Mucosa of gallbladder (tissue), 1 donor: ENCODE results near the gene SMCO4. TPM values are rescaled to one million over a fixed set of nuclear protein-coding genes. Genes with fewer than 3 reads are reported as not detected.

Experiments used
- DNase-seq: peaks from one replicate; pipeline ENCODE4 v3.0.0-alpha.2; 2020; ENCODE audit warnings: low spot score
- total RNA-seq: library from RNA; stranded (reverse); gene quantifications from one replicate; pipeline ENCODE4 v1.2.1, GENCODE V29; 2021
- donor health status: DM: no; HTN: no; CAD: no.

The SMCO4 gene
- total RNA-seq, 1 donor from 2014 or later = 62.4 TPM

GRCh38 chr11:93528757-93529645 lies 14.2 kb downstream of the SMCO4 start:
- no peak for DNase-seq

- DNase-seq = no peak
These were observed 14.9 kb downstream of the SMCO4 start for GRCh38 chr11:93528252-93528651.

DNA sequence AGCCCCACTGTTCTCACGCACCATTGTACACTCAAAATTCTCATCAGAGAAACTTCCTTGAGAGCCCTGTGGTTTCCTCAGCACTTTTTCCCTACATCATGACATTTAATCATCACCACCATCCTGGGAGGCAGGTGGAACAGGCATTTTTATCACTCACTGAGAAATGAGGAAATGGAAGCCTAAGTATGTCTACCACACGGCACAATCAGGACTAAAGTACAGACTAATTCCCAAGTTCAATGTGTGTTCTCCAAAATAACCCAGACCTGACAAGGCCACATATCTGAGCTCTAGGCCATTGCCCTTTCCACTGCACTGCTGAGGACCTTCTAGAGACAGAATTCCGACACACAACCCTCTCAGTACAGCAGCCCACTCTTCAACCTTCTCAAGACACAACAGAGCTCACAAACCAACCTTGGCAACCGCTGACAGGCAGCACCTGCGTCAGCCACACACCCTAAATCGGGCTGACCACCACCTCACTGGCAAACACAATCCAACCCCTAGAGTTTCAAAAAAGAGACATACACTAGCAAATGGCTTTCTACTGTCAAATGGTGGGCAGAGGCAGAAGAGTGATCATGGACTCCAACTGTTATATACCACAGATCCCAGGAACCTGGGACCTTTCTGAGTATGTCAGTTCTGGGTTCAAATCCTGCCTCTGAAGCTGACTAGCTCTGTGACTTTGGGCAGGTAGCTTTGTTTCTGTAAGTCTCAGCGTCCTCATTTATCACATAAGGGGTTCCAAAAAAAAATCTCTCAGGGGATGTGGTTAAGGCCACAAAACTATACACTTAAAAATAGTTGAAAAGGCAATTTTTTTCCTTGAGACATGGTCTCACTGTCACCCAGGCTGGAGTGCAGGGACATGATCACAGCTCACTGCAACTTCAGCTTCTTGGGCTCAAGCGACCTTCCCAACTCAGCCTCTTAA lies 16.3 kb downstream of the SMCO4 start:
- no peak for DNase-seq

DNA sequence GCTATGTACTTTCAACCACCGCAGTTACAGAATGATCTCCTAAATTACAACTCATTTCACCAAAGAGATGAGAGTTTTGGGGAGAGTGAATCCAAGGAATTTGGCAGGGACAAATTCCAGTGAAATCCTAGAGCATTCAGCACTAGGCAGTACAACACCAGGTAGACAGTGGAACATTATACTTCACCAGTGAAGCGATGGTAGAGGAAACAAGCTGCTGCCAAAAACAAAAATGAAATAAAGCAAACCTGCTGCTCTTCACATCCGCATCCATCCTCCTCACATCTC lies 16.9 kb downstream of the SMCO4 start:
- DNase-seq = no peak

DNA sequence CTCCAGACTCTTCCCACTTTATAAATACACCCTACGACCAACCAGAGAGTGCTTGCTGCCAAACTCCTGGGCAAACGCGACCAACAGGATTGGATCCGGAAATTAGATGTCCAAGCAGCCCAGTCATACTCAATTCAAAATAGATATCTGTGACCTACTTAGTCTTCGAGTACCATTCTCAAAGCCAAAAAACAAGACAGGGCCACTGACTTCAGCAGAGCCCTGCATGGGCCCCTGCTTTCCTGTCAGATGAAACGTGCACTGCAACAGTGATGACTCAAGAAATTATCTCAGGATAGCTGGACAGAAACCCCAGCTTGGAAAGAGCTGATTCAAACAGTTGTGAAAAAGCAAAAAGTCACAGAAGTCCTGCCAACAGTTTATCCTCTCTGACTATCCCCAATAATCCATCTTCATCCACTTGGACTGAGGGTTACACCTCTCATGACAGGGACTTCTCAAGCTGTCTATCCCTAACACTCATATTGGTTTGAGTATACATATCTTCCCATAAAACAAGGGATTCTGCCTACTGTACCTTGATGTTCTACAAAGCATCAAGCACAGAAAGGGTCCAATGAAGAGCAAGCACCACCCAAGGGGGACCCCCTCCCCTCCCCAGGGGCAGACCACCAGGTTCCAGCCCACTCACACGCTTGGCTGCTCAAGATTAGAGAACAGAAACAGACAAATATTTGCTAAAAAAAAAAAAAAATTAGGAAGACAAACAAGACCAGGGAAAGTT lies 17.4 kb downstream of the SMCO4 start:
- no peak for DNase-seq

DNA sequence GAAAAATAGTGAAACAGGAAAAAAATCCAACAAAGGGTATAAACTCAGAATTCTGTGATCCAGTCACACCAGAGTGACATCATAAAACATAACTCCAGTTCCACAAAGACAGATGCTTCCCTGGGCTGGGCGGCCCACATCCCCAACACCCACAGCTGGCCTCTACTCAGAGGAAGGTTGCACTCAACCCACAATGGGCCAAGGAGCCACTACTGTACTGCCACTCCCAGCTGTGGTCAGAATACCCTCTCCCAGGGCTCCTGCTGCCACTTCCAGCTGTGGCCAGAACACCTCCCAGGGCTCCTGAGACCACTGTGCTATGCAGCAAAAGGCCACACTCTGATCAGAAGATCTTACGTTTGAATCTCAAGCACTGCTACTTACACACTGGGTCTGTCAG lies 18.3 kb downstream of the SMCO4 start:
- no peak for DNase-seq

GRCh38 chr11:93524173-93524536 lies 19.0 kb downstream of the SMCO4 start:
- no peak for DNase-seq

GRCh38 chr11:93520726-93521509 lies 22.3 kb downstream of the SMCO4 start:
- no peak for DNase-seq

GRCh38 chr11:93519179-93519578 lies 24.0 kb downstream of the SMCO4 start:
- no peak for DNase-seq

DNA sequence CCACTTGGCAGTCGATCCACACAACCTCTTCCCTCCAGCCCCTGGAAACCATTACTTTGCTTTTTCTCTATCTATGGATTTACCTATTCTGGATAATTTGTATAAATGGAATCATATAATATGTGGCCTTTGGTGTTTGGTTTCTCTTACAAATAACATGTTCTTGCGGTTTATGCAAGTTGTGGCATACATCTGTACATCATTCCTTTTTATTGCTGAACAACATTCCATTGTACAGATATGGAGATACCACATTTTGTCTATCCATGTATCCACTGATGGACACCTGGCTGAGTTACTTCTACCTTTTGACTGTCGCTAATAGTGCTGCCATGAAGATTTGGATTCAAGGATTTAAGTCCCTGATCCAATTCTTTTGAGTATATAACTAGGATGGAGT lies 25.1 kb downstream of the SMCO4 start:
- no peak for DNase-seq

GRCh38 chr11:93517611-93518010 lies 25.6 kb downstream of the SMCO4 start:
- no peak for DNase-seq

DNA sequence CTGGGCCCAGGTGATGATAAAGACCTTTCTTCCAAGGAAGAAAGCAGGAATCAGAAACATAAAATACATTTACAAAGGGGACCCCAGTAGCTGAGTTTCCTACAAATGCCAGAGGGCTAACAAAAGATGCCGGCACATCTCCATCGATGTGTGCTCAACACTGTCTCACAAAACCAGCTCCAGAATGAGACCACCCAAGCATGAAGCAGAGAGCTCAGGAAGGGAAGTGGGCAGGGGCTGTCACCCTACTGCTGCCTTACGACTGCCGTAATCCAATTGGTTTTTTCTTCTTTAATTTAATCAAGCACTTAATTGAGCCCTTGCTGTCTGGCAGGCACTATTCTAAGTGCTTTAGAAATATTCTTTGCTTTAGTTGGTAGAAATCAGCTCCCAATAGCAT lies 26.1 kb downstream of the SMCO4 start:
- no peak for DNase-seq

GRCh38 chr11:93515441-93516025 lies 27.7 kb downstream of the SMCO4 start:
- no peak for DNase-seq

DNA sequence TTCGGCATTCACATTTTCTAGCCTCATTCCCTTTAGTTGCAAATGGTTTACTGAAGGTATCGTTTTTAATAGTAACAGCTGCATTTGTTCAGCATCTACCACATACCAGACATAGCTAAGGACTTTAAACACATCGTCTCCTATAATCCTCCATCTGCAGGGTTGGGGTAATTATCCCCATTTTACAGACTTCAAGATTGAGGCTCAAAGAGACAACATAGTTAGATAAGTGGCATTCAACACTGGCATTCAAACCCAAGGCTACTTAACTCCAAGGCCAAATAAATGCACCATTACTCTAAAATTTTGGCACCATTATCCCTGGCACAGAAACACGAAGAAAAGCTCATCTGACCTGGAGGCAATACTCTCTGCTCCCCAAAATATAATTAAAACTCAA lies 28.5 kb downstream of the SMCO4 start:
- DNase-seq = no peak

- no peak for DNase-seq
These were observed 29.4 kb downstream of the SMCO4 start for GRCh38 chr11:93513772-93514171.

- DNase-seq = no peak
These were observed 30.1 kb downstream of the SMCO4 start for GRCh38 chr11:93512949-93513667.

- DNase-seq = no peak
These were observed 31.1 kb downstream of the SMCO4 start for GRCh38 chr11:93512073-93512475.

- DNase-seq = no peak
These were observed 32.9 kb downstream of the SMCO4 start for GRCh38 chr11:93510196-93510873.

DNA sequence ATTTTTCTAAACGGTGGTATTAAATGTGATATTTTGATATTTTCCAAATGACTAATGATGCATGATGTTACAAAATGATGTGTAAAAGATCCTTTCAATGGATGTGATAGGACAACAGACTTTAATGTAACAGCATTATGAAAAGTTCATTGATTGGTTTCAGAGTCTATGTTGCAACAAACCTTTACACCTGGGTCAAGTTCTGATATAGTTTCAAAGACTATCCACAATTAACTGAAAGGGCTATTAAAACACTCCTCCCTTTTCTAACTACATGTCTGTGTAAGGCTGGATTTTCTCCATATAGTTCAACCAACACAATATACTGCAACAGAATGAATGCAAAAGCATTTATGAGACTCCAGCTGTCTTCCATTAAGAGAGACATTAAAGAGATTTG lies 35.7 kb downstream of the SMCO4 start:
- DNase-seq = no peak

DNA sequence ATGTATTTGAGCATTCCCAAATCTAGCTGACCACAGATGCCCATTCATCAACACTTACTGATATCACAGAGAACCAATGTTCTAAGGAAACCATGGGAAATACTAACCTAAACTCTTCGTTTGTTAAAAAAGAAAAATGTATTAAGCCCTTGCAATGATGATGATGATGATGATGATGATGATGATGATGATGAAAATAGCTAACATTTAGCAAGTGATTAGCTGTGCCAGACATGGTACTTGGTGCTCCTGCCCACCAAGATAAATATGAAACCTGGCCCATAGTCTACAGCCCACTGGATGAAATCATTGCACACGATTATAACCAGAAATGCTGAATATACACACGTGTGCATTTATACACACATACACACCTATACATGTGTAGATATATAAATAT lies 37.5 kb downstream of the SMCO4 start:
- no peak for DNase-seq
